ENCODE results near the gene GSTP1. TPM values are rescaled to one million over a fixed set of nuclear protein-coding genes. Genes with fewer than 3 reads are reported as not detected.
"Not testable (repeated sequence)": the region's sequence is repeated elsewhere in the genome, so short reads cannot be mapped to it uniquely, and the experiment has no call there.

The GSTP1 gene
- total RNA-seq, 1 experiment from 2014 or later = 441 TPM

GRCh38 chr11:67614730-67615714, 31.4 kb downstream of the GSTP1 start:
- DNase-seq (ENCODE audit: low read depth) = peak; percentile 30

DNA sequence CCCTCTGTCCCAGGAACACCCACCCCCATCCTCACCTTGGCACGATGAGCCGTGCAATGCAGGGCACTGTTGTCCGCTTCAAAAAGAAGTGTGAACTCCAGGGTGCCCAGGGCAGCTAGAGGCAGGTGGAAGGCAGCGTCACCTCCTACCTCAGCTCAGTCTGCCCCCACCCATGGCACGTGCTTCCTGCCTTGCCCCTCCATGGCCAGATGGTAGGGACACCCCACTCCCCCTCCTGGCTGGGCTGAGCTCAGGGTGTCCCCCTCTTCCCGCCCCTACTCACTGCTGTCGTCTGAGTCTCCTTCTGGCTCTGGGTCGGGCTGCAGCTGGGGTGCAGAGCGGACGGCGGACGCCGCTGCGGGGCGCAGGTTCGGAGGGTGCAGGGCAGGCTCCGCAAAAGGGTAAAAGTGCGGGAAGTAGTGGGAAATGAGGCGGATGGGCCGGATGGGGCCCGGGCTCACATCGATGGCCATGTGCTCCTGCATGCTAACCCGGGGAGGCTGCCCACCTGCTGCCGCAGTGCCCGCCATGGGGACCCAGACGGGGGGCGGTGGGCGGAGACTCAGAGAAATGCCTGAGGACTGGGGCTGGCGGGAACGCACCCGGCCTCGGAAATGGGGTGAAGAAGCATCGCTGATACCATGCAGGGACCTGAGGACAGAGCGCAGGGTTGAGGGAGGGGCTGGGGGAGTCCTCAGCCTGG, 32.3 kb downstream of the GSTP1 start:
- DNase-seq (ENCODE audit: low read depth) = no peak

GRCh38 chr11:67616431-67617242, 33.0 kb downstream of the GSTP1 start:
- DNase-seq (ENCODE audit: low read depth) = no peak

- no peak for DNase-seq (ENCODE audit: low read depth)
Measured at GRCh38 chr11:67617243-67617953, 33.8 kb downstream of the GSTP1 start.

DNA sequence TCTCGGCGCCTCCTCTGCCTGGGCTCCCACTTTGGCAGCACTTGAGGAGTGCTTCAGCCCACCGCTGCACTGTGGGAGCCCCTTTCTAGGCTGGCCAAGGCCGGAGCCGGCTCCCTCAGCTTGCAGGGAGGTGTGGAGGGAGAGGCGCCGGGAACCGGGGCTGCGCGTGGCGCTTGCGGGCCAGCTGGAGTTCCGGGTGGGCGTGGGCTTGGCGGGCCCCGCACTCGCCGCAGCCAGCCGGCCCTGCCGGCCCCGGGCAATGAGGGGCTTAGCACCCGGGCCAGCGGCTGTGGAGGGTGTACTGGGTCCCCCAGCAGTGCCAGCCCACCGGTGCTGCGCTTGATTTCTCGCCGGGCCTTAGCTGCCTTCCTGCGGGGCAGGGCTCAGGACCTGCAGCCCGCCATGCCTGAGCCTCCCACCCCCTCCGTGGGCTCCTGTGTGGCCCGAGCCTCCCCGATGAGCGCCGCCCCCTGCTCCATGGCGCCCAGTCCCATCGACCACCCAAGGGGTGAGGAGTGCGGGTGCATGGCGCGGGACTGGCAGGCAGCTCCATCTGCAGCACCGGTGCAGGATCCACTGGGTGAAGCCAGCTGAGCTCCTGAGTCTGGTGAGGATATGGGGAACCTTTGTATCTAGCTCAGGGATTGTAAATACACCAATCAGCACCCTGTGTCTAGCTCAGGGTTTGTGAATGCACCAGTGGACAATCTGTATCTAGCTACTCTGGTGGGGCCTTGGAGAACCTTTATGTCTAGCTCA, 35.5 kb downstream of the GSTP1 start:
- not testable (repeated sequence) for DNase-seq (ENCODE audit: low read depth)

GRCh38 chr11:67619683-67620618, 36.3 kb downstream of the GSTP1 start:
- not testable (repeated sequence) for DNase-seq (ENCODE audit: low read depth)

GRCh38 chr11:67620621-67621020, 37.0 kb downstream of the GSTP1 start:
- DNase-seq (ENCODE audit: low read depth) = not testable (repeated sequence)

DNA sequence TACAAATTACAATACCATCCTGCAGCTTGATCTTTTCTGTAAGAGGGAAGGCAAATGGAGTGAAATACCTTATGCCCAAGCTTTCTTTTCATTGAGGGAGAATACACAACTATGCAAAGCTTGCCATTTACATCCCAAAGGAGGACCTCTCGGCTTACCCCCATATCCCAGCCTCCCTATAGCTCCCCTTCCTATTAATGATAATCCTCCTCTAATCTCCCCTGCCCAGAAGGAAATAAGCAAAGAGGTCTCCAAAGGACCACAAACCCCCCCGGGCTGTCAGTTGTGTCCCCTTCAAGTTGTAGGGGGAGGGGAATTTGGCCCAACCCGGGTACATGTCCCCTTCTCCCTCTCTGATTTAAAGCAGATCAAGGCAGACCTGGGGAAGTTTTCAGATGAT, 38.3 kb downstream of the GSTP1 start:
- DNase-seq (ENCODE audit: low read depth) = not testable (repeated sequence)

GRCh38 chr11:67622905-67623304, 39.3 kb downstream of the GSTP1 start:
- DNase-seq (ENCODE audit: low read depth) = not testable (repeated sequence)

- not testable (repeated sequence) for DNase-seq (ENCODE audit: low read depth)
Measured at GRCh38 chr11:67623795-67624194, 40.2 kb downstream of the GSTP1 start.

GRCh38 chr11:67626131-67626833, 42.7 kb downstream of the GSTP1 start:
- not testable (repeated sequence) for DNase-seq (ENCODE audit: low read depth)

DNA sequence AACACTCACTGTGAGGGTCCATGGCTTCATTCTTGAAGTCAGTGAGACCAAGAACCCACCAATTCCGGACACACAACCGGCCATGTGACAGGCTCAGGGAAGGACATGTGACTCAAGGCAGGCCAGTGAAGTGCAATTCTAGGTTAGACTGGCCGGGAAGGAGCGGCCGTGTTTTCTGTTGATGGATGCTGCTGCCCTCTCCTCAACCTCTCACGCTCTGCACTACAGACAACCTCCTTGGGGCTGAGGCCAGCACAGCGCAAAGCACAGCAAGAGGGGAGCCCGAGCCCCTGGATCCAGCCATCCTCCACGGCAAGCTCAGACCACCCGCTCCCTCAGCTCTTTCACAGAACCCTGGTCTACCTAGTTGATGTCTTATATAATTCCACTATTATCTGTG, 43.4 kb downstream of the GSTP1 start:
- no peak for DNase-seq (ENCODE audit: low read depth)

DNA sequence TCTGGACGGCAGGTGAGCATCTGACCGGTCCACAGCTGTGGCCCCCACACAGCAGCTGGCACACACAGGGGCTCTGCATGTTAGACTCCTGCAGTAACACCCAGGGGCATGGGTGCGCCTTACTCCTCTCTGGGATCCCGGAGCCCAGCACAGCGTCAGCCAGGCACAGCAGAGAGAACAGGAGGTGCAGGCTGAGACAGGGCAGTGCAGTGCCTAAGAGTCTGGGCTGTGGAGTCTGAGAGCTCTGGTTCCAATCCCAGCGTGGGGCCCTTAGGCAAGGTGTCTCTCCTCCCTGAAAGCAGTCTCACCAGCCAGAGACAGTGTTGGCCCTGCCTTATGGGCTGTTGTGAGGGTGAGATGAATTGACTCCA, 43.8 kb downstream of the GSTP1 start:
- DNase-seq (ENCODE audit: low read depth) = no peak

GRCh38 chr11:67627812-67628624, 44.4 kb downstream of the GSTP1 start:
- DNase-seq (ENCODE audit: low read depth) = no peak

- no peak for DNase-seq (ENCODE audit: low read depth)
Measured at GRCh38 chr11:67628710-67629385, 45.2 kb downstream of the GSTP1 start.

DNA sequence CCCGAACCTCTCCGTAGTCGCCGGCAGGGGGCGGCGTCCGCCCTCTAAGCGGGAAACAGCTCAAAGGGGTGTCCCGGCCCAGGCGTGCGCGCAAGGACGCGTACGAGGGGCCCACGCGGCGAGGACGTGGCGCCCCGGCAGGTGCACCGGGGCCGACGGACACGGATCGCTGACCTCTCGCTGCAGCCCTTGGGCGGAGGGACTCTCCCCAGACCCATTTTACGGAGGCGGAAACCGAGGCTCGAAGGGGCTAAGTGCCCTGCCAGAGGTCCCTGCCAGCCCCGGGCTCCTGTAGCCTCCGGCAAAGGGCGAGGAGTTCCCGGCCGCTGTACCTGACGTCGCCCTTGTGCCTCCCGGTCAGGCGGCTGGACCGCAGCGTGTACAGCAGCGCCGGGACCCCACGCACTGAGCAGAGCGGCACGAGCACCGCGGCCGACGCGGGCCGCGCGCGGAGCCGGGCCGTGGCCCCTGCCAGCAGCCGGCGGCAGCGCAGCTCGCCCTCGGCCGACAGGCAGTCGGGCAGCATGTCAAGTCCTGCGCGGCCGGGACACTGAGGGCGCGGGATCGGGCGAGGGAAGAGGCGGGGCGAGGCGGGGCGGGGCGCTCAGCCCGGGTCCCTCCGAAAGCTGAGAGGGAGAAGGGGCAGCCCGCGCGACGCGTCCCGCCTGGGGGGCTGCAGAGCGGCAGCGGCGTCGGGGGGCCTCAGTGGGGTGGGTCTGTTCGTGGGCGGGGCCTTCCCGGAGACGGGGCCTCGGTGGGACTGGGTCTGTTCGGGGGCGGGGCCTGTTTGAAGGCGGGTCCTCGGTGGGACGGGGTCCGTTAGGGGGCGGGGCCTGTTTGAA, 46.0 kb downstream of the GSTP1 start, which contains the start of gene NUDT8:
Gene NUDT8 (minus strand): TSS at position 552 of the 842 bp plus-strand sequence. CDS start 26 bp downstream, at position 526.
- peak; percentile 76 for DNase-seq (ENCODE audit: low read depth)
